HG03064 (cell line): Measurements from ENCODE around the gene SSX5.
"Not testable (repeated sequence)": the region's sequence is repeated elsewhere in the genome, so short reads cannot be mapped to it uniquely, and the experiment has no call there.

Experiments used
- ATAC-seq: cut with Tn5 transposase; IDR thresholded peaks from one replicate; pipeline ENCODE4 v1.9.1; 2021; ENCODE audit warnings: low read depth; ENCODE audit not compliant: unreplicated experiment

Gene SSX5, protein sequence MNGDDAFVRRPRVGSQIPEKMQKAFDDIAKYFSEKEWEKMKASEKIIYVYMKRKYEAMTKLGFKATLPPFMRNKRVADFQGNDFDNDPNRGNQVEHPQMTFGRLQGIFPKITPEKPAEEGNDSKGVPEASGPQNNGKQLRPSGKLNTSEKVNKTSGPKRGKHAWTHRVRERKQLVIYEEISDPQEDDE

GRCh38 chrX:48196745-48197201, at the start of gene SSX5:
TSS of gene SSX5 (minus strand) at chrX:48196795. CDS start at chrX:48195358, 1,437 bp downstream.
- ATAC-seq = no peak

DNA sequence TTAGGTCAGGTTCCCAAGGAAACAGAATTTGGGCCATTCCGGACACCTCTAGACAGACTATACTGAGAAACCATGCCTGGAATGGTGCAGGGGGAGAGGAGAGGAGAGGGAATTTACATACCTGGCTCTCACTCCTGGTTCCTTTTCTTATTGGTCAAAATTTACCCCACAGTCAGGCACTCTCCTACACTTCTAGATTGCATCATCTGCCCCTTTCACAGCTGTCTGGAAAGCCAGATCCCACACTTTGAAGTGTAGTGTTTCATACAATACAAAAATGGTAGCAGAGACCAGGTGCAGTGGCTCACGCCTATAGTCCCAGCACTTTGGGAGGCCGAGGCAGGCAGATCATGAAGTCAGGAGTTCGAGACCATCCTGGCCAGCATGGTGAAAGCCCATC, 27.6 kb upstream of the SSX5 start:
- not testable (repeated sequence) for ATAC-seq

DNA sequence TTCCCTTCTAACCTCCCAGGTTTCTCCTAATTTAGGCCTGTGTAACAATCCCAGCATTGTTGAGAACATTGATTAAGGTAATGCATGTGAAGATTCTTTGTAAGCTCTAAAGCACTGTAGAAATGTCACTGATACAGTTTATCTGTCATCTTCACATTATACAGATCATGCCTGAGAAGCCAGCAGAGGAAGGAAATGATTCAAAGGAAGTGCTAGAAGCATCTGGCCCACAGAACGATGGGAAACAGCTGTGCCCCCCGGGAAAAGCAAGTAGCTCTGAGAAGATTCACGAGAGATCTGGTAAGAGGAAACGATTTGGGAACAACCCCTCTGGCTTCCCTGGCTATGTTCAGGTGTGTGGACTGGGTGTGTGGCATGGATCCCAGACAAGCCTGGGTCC, 17.7 kb upstream of the SSX5 start:
- ATAC-seq = not testable (repeated sequence)

- ATAC-seq = not testable (repeated sequence)
Observed at GRCh38 chrX:48190024-48190423, 6.6 kb downstream of the SSX5 start.

DNA sequence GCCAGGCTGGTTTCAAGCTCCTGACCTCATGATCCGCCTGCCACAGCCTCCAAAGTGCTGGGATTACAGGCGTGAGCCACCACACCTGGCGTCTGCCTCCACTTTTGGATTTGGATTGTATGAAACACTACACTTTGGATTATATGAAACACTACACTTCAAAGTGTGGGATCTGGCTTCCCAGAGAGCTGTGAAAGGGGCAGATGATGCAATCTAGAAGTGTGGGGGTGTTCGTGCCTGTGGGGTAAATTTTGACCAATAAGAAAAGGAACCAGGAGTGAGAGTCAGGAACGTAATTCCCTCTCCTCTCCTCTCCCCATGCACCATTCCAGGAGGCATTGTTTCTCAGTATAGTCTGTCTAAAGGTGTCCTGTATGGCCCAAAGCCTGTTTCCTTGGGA, 14.7 kb downstream of the SSX5 start:
- not testable (repeated sequence) for ATAC-seq

DNA sequence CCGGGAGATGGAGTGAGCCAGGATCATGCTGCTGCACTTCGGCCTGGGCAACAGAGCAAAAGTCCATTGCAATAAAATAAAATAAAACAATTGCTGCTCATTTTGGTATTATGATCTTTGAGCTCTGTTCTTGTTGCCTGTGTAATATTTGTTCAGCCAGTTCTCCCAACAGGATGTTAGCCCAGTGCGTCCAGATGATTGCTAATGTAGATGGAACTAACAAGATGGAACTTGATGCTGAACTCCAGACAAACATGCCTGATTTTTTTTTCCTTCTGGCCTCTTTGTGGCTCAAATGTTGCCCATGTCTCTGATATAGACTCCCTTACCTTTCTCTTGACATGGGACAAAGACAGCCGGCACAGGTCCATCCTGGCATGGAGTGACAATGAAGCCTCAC, 15.8 kb downstream of the SSX5 start:
- ATAC-seq = no peak

DNA sequence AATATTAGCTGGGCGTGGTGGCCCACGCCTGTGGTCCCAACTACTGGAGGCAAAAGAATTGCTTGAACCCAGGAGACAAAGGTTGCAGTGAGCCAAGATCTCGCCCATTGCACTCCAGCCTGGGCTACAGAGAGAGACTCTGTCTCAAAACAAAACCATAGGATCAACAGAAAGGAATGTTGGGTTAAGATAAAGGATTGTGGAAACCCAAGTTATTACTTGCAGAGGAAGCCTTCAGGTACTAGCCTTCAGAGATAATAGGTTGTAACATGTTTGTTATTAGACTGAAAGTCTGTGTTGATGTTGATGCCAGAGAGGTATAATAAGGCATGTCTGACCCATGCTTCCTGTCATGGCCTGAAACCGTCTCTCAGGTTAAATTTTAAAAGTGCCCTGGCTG, 16.9 kb downstream of the SSX5 start:
- no peak for ATAC-seq

DNA sequence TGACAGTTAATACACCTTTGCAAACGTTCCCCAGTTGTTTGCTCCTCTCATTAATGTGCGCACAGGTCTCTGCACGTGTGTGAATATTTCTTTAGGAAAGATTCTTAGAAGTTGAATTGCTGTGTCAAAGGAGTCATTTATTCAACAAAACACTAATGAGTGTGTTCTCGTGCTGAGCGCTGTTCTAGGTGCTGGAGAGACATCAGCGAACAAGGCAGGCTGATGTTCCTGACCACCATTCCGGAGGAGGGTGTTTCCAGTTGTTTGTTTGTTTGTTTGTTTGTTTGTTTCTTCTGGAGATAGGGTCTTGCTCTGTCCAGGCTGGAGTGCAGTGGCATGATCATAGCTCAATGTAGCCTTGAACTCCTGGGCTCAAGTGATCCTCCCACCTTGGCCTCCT, 30.3 kb downstream of the SSX5 start:
- ATAC-seq = not testable (repeated sequence)

DNA sequence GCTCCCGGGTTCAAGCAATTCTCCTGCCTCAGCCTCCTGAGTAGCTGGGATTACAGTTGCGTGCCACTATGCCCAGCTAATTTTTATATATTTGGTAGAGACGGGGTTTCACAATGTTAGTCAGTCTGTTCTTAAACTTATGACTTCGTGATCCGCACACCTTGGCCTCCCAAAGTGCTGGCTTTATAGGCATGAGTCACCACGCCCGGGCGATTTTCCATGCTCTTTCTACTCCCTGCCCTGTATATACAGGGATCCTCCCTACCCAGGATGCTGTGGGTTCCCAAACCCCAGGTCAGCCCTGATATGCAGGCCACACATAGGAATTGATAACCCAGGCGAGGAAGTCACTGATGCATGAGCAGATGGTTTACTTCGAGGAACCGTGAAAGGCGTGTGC, 31.4 kb downstream of the SSX5 start:
- no peak for ATAC-seq

GRCh38 chrX:48156014-48156413, 40.6 kb downstream of the SSX5 start:
- ATAC-seq = no peak

GRCh38 chrX:48154796-48155195, 41.8 kb downstream of the SSX5 start:
- no peak for ATAC-seq

- ATAC-seq = no peak
Observed at GRCh38 chrX:48153769-48154168, 42.8 kb downstream of the SSX5 start.

GRCh38 chrX:48142697-48143096, 53.9 kb downstream of the SSX5 start:
- not testable (repeated sequence) for ATAC-seq

DNA sequence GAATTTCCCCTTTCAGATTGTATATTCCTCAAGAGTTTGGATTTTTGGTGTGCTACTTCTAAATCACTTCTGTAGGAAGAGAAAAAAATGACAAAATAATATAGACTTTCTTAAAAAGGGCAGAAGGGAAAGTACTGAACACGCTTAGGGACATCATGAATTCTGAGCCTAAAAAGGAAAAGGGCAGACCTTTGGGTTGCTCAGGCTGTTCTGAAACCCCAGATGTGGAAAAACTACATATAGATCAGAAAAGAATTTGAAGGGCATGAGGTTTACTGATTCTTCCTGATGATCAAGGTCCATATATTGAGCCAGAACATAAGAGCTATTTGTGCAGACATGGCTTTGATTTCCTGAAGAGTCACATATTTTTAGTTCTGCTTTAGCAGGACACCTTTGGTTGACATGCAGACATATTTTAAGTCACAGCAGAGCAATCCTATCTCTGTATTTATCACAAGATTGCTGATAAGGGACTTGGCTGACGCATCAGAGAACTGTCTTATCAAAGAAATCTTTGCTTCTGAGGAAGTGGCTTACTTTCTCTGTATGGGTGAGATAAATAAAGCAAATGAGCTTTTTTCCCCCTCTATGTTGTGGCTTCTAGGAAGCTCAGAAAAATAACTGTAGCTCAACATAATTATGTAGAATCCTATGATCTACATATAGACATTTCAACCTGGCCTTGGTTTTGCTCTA, 54.6 kb downstream of the SSX5 start:
- ATAC-seq = not testable (repeated sequence)

DNA sequence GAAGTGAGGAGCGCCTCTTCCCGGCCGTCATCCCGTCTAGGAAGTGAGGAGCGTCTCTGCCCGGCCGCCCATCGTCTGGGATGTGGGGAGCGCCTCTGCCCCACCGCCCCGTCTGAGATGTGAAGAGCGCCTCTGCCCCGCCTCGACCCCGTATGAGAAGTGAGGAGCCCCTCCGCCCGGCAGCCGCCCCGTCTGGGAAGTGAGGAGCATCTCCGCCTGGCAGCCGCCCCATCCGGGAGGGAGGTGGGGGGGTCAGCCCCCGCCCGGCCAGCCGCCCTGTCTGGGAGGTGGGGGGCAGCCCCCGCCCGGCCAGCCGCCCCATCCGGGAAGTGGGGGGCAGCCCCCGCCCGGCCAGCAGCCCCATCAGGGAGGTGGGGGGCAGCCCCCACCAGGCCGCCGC, 57.5 kb downstream of the SSX5 start:
- ATAC-seq = not testable (repeated sequence)
